Forelimb muscle (tissue), 1 donor: ENCODE results near the gene ARID4B. TPM values are rescaled to one million over a fixed set of nuclear protein-coding genes. Genes with fewer than 3 reads are reported as not detected.
"Not testable (repeated sequence)": the region's sequence is repeated elsewhere in the genome, so short reads cannot be mapped to it uniquely, and the experiment has no call there.

ENCODE experiments used
- DNase-seq: peaks from one replicate; pipeline ENCODE4 v3.0.0-alpha.2; 2013; ENCODE audit warnings: low read depth
- polyA plus RNA-seq: library from polyadenylated mRNA; unstranded; fragments of 120-200 nt; gene quantifications from one replicate; pipeline ENCODE4 v1.2.1, GENCODE V29; 2013; ENCODE audit not compliant: insufficient read length

Gene ARID4B
- polyA plus RNA-seq, 1 donor = 20.2 TPM

DNA sequence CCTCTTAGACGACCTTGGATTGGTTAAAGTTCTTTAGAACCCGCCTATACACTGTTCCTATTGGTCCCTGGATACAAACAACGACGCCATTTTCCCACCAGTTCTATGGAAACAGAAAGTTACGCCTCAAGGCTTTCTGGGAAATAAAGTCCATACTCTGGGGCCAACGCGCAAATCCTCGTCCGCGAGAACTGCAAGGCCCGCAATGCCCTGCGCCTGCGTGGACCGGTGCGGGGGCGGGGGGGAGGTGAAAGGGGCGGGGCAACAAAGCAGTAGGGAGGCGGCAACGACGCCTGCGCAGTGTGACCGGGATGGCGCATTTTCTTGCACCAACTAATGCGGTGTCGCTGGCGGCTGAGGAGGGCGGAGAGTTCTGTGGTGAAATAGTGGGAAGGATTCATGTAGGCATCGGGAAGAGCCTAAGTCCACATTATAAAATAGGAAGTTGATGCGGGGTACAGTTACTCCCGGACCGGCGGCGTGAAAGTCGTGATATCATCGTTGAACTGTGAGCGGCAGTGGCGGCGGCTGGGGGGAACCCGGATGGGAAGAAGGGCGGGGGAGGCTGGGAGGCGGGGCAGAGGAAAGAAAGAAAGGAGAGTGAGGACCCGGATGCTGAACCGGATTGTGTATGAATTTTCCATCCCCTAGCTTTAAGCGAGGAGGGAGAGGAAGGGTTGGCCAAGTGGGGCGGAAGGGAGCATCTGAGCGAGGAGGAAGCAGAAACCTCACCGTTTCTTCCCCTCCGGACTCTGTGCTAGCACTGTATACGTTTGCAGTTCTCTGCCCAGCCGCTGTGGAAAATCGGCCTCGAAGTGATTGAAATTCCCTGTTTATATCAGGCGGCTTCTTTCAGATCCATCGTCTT lies 526 bp upstream of the ARID4B start, which contains the start of gene GGPS1:
GGPS1 (plus strand) TSS at position 300 of the 868 bp plus-strand sequence. CDS start 6,695 bp downstream, outside the sequence.
- peak; percentile 99 for DNase-seq

DNA sequence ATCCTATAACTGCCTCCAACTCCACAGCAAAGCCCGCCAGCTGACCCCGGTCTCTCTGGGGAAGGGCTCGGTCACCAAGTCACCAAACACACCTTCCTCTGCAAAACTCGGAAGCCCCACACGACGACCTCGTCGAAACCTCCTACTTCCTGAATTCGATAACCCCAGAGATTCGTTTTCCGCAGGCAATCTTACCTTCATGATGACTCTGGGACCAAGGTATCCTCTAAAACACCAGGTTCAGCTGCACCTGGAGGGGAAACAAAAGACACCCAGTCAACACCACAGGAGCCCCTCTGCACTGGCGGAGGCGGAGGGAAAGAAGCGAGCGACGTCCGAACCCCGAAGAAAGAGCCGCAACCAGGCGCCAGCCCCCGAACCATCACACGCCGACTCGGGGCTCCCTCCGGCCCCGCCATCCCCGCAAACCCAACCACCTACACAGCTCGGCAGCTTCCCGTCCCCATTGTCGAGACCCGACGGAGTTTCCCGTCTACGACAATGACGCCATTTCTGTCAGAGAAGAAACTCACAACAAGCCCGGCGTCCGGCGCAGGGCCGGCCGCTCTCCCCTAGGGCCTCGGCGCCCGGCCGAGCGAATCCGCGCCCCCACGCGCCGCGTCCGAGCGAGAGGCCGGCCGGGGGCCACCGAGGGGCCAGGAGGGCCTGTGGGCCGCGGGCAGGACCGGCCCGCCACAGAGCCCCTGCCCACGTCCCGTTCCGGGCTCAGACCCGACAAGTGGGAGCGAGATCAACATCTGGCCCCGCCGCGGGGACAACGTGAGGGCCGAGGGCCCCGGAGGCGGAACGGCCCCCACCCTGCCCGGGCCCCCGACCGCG lies 1.0 kb downstream of the ARID4B start:
- DNase-seq = no peak

DNA sequence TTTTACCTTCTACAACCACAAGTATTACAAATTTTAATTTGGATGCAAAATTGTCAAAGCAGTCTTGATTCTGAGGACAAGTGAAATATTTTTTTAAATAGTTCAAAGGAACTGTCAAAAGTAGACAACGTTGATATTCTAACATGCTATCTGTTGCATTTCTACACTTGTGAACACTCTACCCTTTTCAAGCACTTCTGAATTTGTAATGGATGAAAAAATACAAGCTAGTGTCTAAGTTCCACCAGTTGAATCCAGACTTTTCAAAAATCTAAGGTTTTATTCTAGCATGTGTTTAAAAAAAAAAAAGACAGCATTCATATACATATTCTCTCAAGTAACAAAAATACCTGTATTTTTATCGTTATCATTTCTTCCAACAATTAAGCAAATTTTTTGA lies 2.1 kb downstream of the ARID4B start:
- DNase-seq = no peak

DNA sequence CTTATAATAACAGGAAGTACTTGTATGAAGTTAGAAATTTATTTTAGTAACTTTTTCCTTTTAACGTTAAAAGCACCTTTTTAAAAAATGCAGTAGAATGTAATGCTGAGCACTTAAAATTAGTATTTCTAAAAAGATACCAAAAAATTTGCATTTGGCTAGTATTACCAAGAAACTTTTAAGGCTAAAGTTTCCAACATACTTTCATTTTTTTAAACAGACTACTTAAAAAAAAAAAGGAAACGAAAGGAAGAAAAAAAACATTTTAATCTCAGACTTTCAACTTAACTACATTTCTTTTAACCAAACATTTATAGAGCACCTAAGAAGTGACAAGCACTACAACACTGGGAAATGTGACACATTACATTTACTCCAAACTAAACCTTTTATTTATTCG lies 2.8 kb downstream of the ARID4B start:
- no peak for DNase-seq

DNA sequence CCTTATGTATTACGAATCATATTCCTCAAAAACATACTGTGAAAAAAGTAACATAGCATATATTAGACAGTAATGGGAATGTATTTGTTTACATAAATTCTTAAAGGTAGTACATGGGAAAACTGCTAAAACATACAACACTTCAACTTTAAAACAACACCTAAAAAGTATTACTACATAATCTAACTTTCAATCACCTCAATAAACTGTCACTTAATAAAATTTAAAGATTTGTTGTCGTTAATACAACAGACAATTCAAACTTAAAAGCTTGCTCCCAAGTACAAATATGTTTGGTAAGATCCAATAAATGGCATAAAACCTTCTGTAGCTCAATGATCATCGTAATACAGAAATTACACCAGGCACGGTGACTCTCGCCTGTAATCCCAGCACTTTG lies 3.7 kb downstream of the ARID4B start:
- no peak for DNase-seq

DNA sequence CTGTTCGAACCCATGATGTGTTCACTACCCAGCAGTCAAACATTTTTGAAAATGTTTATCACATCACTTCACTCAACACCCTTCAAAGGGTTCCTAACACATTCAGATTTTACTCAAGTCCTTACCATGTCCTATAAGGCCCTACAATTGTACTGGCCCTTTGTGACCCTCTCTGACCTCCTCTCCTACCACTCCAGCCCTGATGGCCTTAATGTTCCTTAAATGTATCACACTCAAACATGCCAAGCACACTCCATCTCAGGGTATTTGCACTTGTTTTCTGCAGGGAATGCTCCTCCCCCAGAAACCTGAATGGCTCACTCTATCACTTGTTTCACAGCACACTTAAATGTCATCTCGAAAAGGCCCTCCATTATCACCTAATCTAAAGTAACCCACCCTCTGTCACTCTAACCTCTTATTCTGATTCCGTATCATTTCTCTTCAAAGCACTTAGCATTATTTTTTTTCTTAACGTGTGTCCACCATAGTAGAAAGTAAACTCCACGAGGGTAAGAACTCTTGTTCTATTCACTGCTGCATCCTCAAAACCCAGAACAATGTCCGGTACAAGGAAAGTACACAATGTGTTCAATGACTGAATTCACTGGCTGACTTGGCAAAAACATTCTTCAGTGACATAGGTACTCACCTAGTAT lies 7.3 kb downstream of the ARID4B start:
- DNase-seq = no peak

DNA sequence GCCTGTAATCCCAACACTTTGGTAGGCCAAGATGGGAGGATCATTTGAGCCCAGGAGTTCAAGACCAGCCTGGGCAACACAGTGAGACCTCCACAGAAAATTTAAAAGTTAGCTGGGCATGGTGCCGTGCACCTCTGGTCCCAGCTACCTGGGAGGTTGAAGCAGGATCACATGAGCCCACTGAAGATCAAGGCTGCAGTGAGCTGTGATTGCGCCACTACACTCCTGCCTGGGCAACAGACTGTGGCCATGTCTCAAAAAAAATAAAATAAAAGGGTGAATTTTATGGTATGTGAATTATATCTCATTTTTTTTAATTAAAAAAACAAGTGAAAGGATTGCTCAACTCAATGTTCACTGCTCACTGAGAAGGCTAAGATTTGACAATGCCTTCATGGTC lies 8.7 kb downstream of the ARID4B start:
- no peak for DNase-seq

DNA sequence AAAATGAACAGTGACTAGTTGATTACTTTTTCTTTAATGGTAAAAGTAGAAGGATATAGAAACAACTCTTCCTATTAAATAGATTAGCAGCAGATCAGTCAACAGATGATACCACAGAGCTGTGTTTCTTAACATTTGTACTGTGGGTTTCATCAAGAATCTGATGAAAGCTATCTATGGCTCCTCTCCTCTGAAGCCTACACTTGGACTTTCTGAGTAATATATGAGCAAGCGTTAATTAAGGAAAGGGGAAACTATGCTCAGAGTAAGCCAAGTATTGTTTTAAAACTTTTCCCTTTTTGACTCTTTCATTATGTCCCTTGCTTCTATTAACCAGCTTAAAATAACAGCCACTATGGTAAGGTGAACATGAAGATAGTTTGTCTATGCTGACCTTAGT lies 10.8 kb downstream of the ARID4B start:
- DNase-seq = no peak

DNA sequence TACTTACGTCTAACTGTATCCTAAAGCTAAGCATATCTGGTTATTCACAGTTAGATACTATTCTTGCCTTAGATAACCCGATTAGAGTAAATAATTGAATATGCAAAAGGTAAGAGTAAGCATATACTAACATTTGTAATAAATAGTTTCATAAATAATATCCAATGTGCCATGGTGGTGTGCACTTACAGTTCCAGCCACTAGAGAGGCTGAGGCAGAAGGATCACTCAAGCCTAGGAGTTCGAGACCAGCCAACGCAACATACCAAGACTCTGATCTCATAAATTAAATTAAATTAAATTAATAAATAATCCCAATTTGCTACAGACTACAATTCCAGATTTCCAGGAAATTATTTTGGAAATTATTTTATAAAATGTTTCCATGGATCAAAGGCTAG lies 12.2 kb downstream of the ARID4B start:
- no peak for DNase-seq

DNA sequence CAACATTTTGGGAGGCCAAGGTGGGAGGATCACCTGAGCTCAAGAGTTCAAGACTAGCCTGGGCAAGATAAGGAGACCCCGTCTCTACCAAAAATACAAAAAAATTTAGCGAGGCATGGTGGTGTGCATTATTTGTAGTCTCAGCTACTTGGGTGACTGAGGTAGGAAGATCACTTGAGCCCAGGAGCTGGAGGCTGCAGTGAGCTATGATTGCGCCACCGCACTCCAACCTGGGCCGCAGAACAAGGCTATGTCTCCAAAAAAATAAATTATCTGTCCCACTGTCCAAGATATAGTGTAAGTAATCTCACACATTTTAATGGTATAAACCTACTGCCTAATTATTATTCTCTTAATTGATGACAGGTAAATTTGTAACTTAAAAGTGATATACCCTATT lies 12.8 kb downstream of the ARID4B start:
- no peak for DNase-seq

DNA sequence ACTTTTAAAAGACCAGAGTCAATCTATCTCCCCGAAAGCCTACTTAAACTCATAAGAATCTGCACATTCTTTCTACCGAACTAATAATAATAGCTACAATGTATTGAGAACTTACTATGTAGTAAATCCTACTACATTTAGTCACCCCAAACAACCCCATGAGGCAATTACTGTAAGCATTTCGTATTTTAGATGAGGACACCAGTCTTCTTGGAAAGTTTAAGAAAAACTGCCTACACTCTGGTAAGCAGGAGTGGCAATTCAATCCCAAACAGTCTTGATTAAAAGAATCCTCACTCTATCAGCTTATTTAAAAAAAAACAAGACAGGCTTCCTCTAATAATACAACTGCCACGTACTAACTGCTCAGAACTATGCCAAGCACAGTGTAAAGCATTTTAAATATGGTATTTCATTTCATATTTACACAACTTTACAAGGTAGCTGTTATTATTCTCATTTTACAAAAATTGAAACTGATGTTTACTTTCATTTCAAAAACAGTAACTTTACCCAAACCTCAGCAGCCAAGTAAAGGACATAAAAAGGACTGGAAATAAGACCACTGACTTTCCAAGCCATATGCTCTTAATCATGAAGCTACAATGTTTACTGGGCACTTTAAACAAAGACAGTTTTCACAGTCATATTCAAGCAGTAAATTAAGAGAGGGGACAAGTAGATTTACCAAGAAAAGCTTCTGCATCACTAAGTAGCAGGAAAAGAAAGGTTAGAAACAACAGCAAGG lies 13.9 kb downstream of the ARID4B start:
- DNase-seq = no peak

DNA sequence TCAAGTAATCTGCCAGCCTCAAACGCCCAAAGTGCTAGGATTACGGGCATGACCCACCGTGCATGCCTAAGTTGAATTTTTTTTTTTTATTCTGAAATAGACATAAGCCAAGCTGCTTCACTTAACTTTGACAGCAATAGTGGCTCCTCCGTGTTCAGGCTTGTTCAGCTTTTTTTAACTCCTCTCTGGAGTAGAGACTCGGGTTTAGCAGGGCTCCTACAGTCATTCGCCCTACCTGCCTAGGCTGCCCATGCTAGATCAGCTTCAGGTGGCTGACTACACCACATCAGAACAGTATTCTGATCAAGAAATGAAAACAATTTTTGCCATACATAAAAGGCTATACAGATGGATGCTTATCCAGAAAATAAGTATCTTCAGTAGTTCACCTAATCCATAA lies 14.7 kb downstream of the ARID4B start:
- no peak for DNase-seq

DNA sequence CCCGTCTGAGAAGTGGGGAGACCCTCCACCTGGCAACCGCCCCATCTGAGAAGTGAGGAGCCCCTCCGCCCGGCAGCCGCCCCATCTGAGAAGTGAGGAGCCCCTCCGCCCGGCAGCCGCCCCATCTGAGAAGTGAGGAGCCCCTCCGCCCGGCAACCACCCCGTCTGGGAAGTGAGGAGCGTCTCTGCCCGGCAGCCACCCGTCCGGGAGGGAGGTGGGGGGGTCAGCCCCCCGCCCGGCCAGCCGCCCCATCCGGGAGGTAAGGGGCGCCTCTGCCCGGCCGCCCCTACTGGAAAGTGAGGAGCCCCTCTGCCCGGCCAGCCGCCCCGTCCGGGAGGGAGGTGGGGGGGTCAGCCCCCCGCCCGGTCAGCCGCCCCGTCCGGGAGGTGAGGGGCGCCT lies 18.8 kb downstream of the ARID4B start:
- DNase-seq = not testable (repeated sequence)

DNA sequence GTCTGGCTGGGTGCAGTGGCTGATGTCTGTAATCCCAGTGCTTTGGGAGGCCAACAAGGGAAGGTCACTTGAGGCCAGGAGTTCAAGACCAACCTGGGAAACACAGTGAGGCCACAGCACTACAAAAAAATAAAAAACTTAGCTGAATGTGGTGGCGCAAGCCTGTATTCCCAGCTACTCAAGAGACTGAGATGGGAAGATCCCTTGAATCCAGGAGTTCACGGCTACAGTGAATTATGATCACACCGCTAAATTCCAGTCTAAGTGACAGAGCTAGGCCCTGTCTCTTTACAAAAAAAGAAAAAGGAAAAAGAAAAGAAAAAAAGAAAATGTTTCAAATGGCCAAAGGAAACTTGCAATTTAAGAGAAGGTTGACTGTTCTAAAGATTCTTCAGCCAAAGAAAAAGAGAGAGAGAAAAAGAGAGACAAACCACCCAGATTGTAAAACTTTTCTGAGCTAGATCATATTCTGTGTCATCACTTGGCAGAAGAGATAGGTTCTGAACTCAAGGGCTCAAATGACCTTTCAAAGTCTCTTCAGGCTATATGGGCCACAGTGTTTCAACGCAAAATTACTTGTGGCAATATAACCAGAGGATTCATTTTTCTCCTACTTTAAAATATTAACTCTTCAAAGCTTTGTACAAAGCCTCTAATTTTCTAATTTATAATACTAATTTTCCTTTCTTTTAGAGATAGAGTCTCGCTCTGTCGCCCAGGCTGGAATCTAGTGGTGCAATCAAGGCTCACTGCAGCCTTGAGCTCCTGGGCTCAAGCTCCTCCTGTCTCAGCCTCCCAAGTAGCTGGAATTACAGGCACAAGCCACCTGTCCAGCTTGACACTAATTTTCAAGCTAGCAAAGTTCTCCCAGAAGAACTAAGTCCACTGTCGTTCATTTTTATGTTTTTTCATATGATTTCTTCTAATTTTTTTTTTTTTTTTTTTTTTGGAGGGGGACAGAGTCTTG lies 20.5 kb downstream of the ARID4B start:
- no peak for DNase-seq

DNA sequence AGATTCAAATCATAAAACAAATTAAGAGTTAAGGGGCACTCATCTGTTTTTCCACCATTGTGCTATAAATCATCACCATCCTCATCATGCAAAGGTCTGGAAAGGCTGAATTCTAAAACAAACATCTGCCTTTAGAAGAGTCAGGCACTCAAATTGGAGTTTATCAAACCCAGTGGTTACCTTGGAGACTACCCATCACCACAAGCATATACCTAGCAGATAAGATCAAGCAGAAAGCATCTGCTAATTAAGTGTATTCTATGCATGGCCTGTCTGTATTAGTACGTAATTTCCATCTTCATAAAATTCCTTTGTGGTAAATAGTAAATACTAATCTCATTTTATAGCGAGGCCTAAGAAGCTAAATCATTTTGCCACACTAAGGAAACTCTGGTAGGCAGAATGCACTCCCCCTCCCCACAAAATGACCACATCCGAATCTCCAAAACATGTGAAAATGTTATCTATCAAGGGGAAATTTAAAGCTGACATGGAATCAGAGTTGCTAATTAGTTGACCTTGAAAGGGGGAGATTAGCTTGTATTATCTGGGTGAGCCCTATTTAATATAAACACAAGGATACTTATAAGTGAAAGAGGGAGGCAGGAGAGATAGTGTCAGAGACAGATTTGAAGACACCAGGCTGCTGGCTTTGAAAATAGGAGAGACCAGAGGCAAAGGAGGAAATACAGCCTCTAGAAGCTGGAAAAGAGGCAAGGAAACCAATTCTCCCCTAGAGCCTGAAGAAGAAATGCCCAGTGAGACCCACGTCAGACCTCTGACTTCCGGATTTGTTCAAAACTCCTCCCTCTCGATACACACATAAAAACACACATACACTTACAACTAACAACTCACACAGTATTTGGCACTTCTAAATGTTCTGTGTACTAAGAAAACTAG lies 23.2 kb downstream of the ARID4B start:
- DNase-seq = no peak

DNA sequence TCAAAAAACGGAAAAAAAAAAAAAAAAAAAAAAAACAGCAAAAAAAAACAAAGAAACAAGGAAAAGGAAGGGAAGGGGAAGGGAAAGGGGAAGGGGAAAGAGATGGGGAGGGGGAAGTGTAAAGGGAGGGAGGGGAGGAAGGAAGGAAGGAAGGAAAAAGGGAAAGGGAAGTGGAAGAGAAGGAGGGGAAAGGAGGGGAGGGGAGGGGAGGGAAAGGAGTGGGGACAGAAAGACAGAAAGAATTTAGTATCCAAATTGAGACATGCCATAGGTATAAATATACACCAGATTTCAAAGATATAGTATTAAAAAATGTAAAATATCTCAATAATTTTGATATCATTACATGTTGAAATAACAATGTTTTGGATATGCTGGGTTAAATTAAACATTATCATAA lies 25.8 kb downstream of the ARID4B start:
- DNase-seq = no peak

DNA sequence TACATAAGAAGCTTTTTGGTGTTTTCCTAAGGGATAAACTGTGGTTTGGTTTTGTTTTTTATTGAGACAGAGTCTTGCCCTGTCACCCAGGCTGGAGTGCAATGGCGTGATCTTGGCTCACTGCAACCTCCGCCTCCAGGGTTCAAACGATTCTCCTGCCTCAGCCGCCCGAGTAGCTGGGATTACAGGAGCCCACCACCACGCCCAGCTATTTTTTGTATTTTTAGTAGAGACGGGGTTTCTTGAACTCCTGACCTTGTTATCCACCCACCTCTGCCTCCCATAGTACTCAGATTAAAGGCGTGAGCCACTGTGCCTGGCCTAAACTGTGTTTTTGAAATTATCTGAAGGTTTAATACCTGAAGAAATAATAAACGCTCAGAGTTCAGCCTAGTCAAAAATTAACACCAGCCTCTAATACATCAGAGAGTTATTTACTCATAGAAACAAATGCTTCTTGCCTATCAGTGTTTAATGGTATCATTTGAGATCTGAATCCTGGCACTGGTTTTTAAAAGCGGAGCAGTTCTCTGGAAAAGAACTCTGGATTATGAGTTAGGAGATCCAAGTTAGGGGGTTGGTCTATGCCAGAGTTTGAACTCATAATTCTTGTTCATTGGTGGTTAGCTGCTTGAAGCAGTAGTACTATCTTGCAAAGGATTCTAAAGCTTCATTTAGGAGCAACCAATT lies 28.7 kb downstream of the ARID4B start:
- DNase-seq = no peak

DNA sequence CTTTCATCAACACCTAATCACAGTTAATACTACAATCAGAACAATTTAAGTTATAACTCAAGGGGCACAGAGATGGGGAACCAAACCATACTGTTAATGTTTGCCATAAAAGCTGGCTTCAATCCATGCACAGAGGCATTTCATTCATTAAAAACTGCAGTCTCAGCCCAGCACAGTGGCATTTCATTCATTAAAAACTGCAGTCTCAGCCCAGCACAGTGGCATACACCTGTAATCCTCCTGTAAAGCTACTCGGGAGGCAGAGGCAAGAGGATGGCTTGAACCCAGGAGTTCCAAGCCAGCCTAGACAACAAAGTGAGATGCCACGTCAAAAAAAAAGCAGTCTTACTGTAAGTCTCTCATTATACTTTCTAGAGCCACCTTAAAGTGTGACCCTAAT lies 29.2 kb downstream of the ARID4B start:
- DNase-seq = no peak

DNA sequence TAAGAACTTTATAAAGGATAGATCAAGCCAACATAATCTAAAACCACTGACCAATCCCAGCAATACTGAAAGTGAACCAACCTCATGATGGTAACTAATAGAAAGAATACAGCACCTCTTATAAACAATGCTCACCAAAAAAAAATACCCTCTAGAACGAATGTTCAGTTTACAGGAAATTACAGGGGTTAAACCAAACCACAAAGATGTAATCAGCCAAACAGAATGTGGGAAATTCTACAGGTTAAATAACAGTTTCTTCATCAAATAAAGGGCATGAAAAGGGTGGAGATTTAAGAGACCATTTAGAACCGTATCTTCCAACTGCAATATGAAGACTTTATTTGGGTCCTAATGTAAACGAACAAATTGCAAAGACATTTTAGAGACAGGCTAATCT lies 30.4 kb downstream of the ARID4B start:
- no peak for DNase-seq
